GM12891 (cell line): ENCODE results near the gene SLC2A4RG.

Experiments
- PAX5 ChIP-seq: IDR thresholded peaks from 2 replicates; pipeline ENCODE4 v1.6.1; 2011; ENCODE audit warnings: low read length, moderate library complexity, mild to moderate bottlenecking; ENCODE audit not compliant: insufficient read depth, severe bottlenecking
- POLR2A ChIP-seq: IDR thresholded peaks from 2 replicates; pipeline ENCODE4 v1.6.1; 2011; ENCODE audit warnings: low read depth, low read length, control low read depth
- POLR2AphosphoS5 ChIP-seq: IDR thresholded peaks from 2 replicates; pipeline ENCODE4 v1.6.1; 2011; ENCODE audit warnings: low read depth, low read length, control low read depth
- TAF1 ChIP-seq: IDR thresholded peaks from 2 replicates; pipeline ENCODE4 v1.6.1; 2011; ENCODE audit warnings: low read depth, low read length, control low read depth

DNA sequence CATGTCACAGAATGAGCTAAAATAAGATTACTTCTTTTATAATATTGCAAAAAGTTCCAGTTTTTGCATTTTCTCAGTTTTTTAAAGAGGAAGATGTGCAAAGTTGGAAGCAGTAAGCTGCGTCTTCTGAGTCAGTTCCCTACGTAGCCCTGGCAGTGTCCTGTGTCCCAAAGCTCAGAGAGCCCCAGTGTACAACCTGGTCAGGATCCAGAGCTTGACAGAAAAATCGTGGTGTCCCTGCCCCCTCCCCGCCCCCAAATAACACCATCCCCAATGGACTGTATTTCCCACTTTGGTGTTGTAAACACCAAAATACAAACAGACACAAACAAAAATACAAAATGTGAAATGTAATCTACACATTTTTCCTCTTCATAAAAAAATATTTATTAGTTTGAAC is 4.6 kb downstream of the SLC2A4RG start:
- no peak for TF ChIP-seq POLR2A
- TF ChIP-seq POLR2AphosphoS5, result no peak
- no peak for TF ChIP-seq TAF1
- no peak for TF ChIP-seq PAX5
